Activated CD4-positive, alpha-beta T cell treated with anti-CD3 and anti-CD28 coated beads, Interleukin-2, Interleukin-4, amounts not matched to agents 100 ng/mL and 50 ng/mL, durations not matched to agents 16 hours and 8 hours (primary cell): Measurements from ENCODE around the gene ACO2.
"Not testable (repeated sequence)": the region's sequence is repeated elsewhere in the genome, so short reads cannot be mapped to it uniquely, and the experiment has no call there.

Experiments
- DNase-seq: peaks from one replicate; pipeline ENCODE4 v3.0.0-alpha.2; 2020; ENCODE audit warnings: low spot score

The ACO2 gene

GRCh38 chr22:41468381-41469217 lies at the start of gene ACO2, which contains the start of gene PHF5A:
ACO2 (plus strand) TSS chr22:41469117; CDS start chr22:41469147, 30 bp downstream.
PHF5A (minus strand) TSS chr22:41468692; CDS start chr22:41468653, 39 bp downstream.
- DNase-seq: peak; percentile 98

GRCh38 chr22:41425660-41426365 lies 43.1 kb upstream of the ACO2 start:
- DNase-seq: peak; percentile 50

GRCh38 chr22:41429232-41429950 lies 39.5 kb upstream of the ACO2 start:
- DNase-seq: no peak

GRCh38 chr22:41429951-41430332 lies 39.0 kb upstream of the ACO2 start:
- no peak for DNase-seq

GRCh38 chr22:41431656-41432055 lies 37.3 kb upstream of the ACO2 start:
- no peak for DNase-seq

- not testable (repeated sequence) for DNase-seq
Measured at GRCh38 chr22:41433480-41433879, 35.4 kb upstream of the ACO2 start.

GRCh38 chr22:41434361-41435003 lies 34.4 kb upstream of the ACO2 start:
- not testable (repeated sequence) for DNase-seq

- no peak for DNase-seq
Measured at GRCh38 chr22:41435560-41435959, 33.4 kb upstream of the ACO2 start.

GRCh38 chr22:41436322-41437113 lies 32.4 kb upstream of the ACO2 start:
- DNase-seq: no peak

GRCh38 chr22:41437198-41437597 lies 31.7 kb upstream of the ACO2 start:
- no peak for DNase-seq

GRCh38 chr22:41440511-41440910 lies 28.4 kb upstream of the ACO2 start:
- not testable (repeated sequence) for DNase-seq

- no peak for DNase-seq
Measured at GRCh38 chr22:41442240-41442792, 26.6 kb upstream of the ACO2 start.

GRCh38 chr22:41444360-41445128 lies 24.4 kb upstream of the ACO2 start:
- DNase-seq: peak; percentile 95

- DNase-seq: peak; percentile 30
Measured at GRCh38 chr22:41445129-41446056, 23.5 kb upstream of the ACO2 start.

GRCh38 chr22:41446057-41446501 lies 22.8 kb upstream of the ACO2 start:
- DNase-seq: peak; percentile 8

- peak; percentile 94 for DNase-seq
Measured at GRCh38 chr22:41446639-41447434, 22.1 kb upstream of the ACO2 start, which contains the start of gene TOB2. TOB2 (minus strand) TSS chr22:41446801; CDS start chr22:41437345, 9,456 bp downstream.

GRCh38 chr22:41447435-41448188 lies 21.3 kb upstream of the ACO2 start:
- DNase-seq: peak; percentile 64
